ENCODE results near the gene OSCAR. TPM values are rescaled to one million over a fixed set of nuclear protein-coding genes. Genes with fewer than 3 reads are reported as not detected.

The OSCAR gene
- total RNA-seq, 1 donor from 2014 or later: not detected

DNA sequence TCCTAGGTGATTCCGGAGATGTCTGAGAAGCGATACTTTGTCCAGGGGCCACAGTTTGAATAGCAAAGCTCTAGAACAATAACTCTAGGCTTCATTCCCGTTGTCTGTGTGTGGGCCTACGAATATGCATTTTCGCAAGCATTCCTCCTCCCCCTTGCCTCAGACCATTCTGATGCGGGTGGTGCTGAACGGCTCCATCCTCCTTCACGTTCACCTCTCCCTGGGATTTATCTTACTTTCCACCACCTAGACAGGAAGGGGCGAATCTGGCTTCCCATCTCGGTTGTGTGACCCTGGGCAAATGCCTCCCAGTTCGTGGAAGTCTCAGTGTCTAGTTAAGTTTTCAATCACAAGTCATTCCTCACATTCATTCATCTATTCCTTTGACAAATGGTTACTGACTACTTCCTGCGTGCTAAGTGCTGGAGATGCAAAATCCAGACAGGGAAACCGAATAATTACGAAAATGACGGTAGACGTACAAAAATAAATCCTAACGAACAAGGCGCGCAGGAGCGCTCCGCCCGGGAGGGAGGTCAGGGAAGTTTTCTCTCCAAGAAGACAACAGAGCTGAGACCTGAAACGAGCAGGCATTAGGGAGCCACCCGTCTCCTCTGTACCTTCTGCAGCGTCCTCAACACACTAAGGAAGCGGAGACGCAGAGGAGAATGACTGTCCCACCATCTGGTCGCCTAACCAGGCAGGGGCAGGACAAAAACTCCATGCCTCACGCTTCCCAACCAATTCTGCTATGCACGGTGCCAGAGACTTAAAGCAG lies 35.7 kb upstream of the OSCAR start:
- no peak for DNase-seq (ENCODE audit: low spot score in 2 of 2, unreplicated experiment in 2 of 2)

GRCh38 chr19:54133957-54134590 lies 33.5 kb upstream of the OSCAR start:
- Mint-ChIP-seq H3K27ac (no peak overlapping the region), H3K36me3 (peaks cover 11% of the 10 kb centered on the region), H3K9me3 (no peaks in the 10 kb centered on the region), H3K4me1 (peaks cover 15% of the 10 kb centered on the region), H3K27me3 (ENCODE audit: low read depth) (peaks cover 8% of the 10 kb centered on the region), H3K4me3 (no peak overlapping the region)
- no peak for TF ChIP-seq CTCF (IDR thresholded peaks at IDR 0.05; ENCODE audit: unreplicated experiment)
- DNase-seq (ENCODE audit: low spot score in 2 of 2, unreplicated experiment in 2 of 2): no peak

More for the DNA sequence above, 35.7 kb upstream of the OSCAR start:
- Mint-ChIP-seq H3K4me1 (peaks cover 23% of the 10 kb centered on the region), H3K36me3 (peaks cover 6% of the 10 kb centered on the region), H3K27ac (peak overlapping the region; percentile 97), H3K4me3 (peak overlapping the region; percentile 90), H3K27me3 (ENCODE audit: low read depth) (peaks cover 8% of the 10 kb centered on the region), H3K9me3 (no peaks in the 10 kb centered on the region)
- TF ChIP-seq CTCF (IDR thresholded peaks at IDR 0.05; ENCODE audit: unreplicated experiment): no peak

DNA sequence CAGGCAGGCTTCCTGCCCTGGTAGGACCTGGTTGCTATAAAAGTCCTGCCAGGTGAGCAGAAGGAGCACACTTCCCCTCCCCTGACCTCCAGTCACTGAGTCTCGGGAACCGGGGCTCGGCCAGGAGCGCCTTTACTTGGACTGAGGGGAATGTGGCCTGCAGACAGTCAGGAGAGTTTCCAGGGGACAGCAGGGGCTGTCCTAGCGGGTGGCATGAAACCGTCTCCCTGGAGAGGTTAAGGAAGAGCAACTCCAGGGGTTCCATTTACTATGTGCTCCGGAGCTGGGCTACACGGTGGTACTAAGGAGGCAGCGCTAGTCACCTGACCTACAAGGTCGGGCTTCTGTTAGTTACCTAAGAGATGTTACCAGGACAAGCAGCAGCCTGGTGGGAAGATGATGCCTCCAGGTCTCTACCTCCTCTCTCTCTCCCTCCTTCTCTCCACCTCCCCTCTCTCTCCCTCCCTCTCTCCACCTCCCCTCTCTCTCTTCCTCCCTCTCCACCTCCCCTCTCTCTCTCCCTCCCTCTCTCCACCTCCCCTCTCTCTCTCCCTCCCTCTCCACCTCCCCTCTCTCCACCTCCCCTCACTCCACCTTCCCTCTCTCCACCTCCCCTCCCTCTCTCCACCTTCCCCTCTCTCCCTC lies 32.8 kb upstream of the OSCAR start:
- peak in 1 of 2 experiments; percentile 49 for DNase-seq (ENCODE audit: low spot score in 2 of 2, unreplicated experiment in 2 of 2)
- no peak overlapping the region for H3K27ac Mint-ChIP-seq
- H3K9me3 Mint-ChIP-seq: no peaks in the 10 kb centered on the region
- no peak for TF ChIP-seq CTCF (IDR thresholded peaks at IDR 0.05; ENCODE audit: unreplicated experiment)
- H3K36me3 Mint-ChIP-seq: peaks cover 11% of the 10 kb centered on the region
- H3K27me3 Mint-ChIP-seq (ENCODE audit: low read depth): peaks cover 8% of the 10 kb centered on the region
- H3K4me3 Mint-ChIP-seq: no peak overlapping the region
- peaks cover 9% of the 10 kb centered on the region for H3K4me1 Mint-ChIP-seq

DNA sequence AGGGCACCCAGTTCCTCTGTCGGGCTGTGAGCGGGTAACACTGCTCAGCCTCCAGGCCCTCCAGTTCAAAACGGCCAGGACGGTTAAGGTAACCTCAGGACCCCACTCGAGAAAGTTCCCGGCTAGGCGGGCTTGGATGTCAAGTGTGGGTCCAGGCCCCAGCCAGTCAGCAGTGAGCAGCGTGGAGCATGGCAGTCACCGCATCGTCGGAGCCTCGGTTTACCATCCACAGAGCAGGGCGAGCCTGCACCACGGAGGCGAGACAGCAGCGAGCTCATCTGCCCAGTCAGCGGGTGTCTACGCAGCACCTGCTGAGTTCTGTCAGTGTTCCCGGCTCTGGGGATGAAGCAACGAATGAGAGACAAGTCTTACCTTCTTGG lies 29.0 kb upstream of the OSCAR start:
- DNase-seq (ENCODE audit: low spot score in 2 of 2, unreplicated experiment in 2 of 2): no peak
- Mint-ChIP-seq H3K4me3 (no peak overlapping the region), H3K4me1 (no peaks in the 10 kb centered on the region), H3K27me3 (ENCODE audit: low read depth) (peaks cover 5% of the 10 kb centered on the region), H3K27ac (no peak overlapping the region), H3K36me3 (peaks cover 24% of the 10 kb centered on the region), H3K9me3 (no peaks in the 10 kb centered on the region)
- TF ChIP-seq CTCF (IDR thresholded peaks at IDR 0.05; ENCODE audit: unreplicated experiment): no peak

GRCh38 chr19:54128796-54129616 lies 28.4 kb upstream of the OSCAR start:
- Mint-ChIP-seq H3K4me1 (no peaks in the 10 kb centered on the region), H3K9me3 (no peaks in the 10 kb centered on the region), H3K27ac (no peak overlapping the region), H3K27me3 (ENCODE audit: low read depth) (no peaks in the 10 kb centered on the region), H3K4me3 (no peak overlapping the region), H3K36me3 (peaks cover 24% of the 10 kb centered on the region)
- no peak for TF ChIP-seq CTCF (IDR thresholded peaks at IDR 0.05; ENCODE audit: unreplicated experiment)
- DNase-seq (ENCODE audit: low spot score in 2 of 2, unreplicated experiment in 2 of 2): no peak

Data from mesothelial cell of epicardium (in vitro differentiated cells).